HEK293 (cell line): ENCODE results near the gene ARSB.

Experiments
- CTCF ChIP-seq: fragments of 450-650 bp; formaldehyde crosslinking; IDR thresholded peaks from 2 replicates; pipeline ENCODE4 v1.5.1; 2016; ENCODE audit warnings: missing biosample characterization, missing genetic modification characterization
- GLI4 ChIP-seq: fragments of 450-650 bp; formaldehyde crosslinking; IDR thresholded peaks from 2 replicates; pipeline ENCODE4 v1.5.1; 2016; ENCODE audit warnings: missing biosample characterization, missing genetic modification characterization
- HOXA7 ChIP-seq: sonication (generic); formaldehyde crosslinking; IDR thresholded peaks from 2 replicates; pipeline ENCODE4 v1.8.1; 2022; ENCODE audit warnings: missing genetic modification reagents, borderline replicate concordance
- MEIS1 ChIP-seq: sonication (generic); formaldehyde crosslinking; IDR thresholded peaks from 2 replicates; pipeline ENCODE4 v1.8.1; 2022; ENCODE audit warnings: missing genetic modification reagents, mild to moderate bottlenecking, borderline replicate concordance
- PRDM10 ChIP-seq: fragments of 450-650 bp; formaldehyde crosslinking; IDR thresholded peaks from 2 replicates; pipeline ENCODE4 v1.5.1; 2016; ENCODE audit warnings: missing biosample characterization, missing genetic modification characterization
- SALL2 ChIP-seq: fragments of 450-650 bp; formaldehyde crosslinking; IDR thresholded peaks from 2 replicates; pipeline ENCODE4 v1.5.0; 2017; ENCODE audit warnings: missing biosample characterization, mild to moderate bottlenecking, missing genetic modification characterization, borderline replicate concordance
- SETDB1 ChIP-seq: IDR thresholded peaks from one replicate; pipeline ENCODE4 v1.6.1; 2017; ENCODE audit warnings: mild to moderate bottlenecking, low read length, moderate library complexity, mixed read lengths; ENCODE audit not compliant: insufficient read length
- TCF7L2 ChIP-seq: IDR thresholded peaks from 2 replicates; pipeline ENCODE4 v1.6.1; 2011; ENCODE audit warnings: low read depth, mild to moderate bottlenecking, inconsistent platforms, low read length, moderate library complexity, borderline replicate concordance
- YY1 ChIP-seq: fragments of 450-650 bp; formaldehyde crosslinking; IDR thresholded peaks from 2 replicates; pipeline ENCODE4 v1.5.1; 2018; ENCODE audit warnings: missing biosample characterization, missing genetic modification characterization
- ZNF2 ChIP-seq: fragments of 450-650 bp; formaldehyde crosslinking; IDR thresholded peaks from 2 replicates; pipeline ENCODE4 v1.5.1; 2016; ENCODE audit warnings: missing biosample characterization, missing genetic modification characterization
- ZNF274 ChIP-seq, 2 experiments: fragments of 200-500 bp in 1 of 2; fragments of 450-650 bp in 1 of 2; sonication (Bioruptor generic) in 1 of 2; formaldehyde crosslinking in 1 of 2; IDR thresholded peaks; 2 replicates each; pipeline versions ENCODE4 v1.5.1 to v1.6.1; 2014 to 2016; ENCODE audit warnings: borderline replicate concordance in 1 of 2, inconsistent platforms in 1 of 2, low read length in 1 of 2, missing biosample characterization in 1 of 2, missing genetic modification characterization in 1 of 2
- ZNF324 ChIP-seq: fragments of 450-650 bp; formaldehyde crosslinking; IDR thresholded peaks from 2 replicates; pipeline ENCODE4 v1.5.1; 2016; ENCODE audit warnings: missing biosample characterization, missing genetic modification characterization
- ZNF664 ChIP-seq: fragments of 450-650 bp; formaldehyde crosslinking; IDR thresholded peaks from 2 replicates; pipeline ENCODE4 v1.5.1; 2016; ENCODE audit warnings: missing biosample characterization, missing genetic modification characterization
- ZNF830 ChIP-seq: fragments of 450-650 bp; IDR thresholded peaks from 2 replicates; pipeline ENCODE4 v1.5.0; 2018; ENCODE audit warnings: missing biosample characterization, missing genetic modification characterization, low read depth, mild to moderate bottlenecking, moderate library complexity

GRCh38 chr5:78979909-78980308 is 5.2 kb downstream of the ARSB start:
- TF ChIP-seq ZNF830 (no peak), CTCF (tag by site-specific recombination) (no peak), SALL2 (no peak), MEIS1 (CRISPR knock-in tag) (no peak), TCF7L2 (no peak), PRDM10 (tag by site-specific recombination) (no peak), ZNF2 (tag by site-specific recombination) (no peak), ZNF324 (no peak), ZNF664 (tag by site-specific recombination) (no peak), GLI4 (no peak), SETDB1 (no peak), ZNF274 (IDR thresholded peaks at IDR 0.05; ENCODE audit: low read length) (no peak), ZNF274 (tag by site-specific recombination; IDR thresholded peaks at IDR 0.05; ENCODE audit: borderline replicate concordance) (no peak), HOXA7 (CRISPR knock-in tag) (no peak), YY1 (no peak)
